ENCODE data around the gene XYLT1. TPM values are rescaled to one million over a fixed set of nuclear protein-coding genes. Genes with fewer than 3 reads are reported as not detected.

Gene XYLT1
- polyA plus RNA-seq, 1 donor from 2014 or later, result 3.3 TPM

GRCh38 chr16:17510567-17510966 lies 39.8 kb upstream of the XYLT1 start:
- TF ChIP-seq POLR2AphosphoS5 (IDR thresholded peaks at IDR 0.05) (no peak), RAD21 (conservative IDR thresholded peaks at IDR 0.05) (no peak), MXI1 (conservative IDR thresholded peaks at IDR 0.05; ENCODE audit: poor library complexity, severe bottlenecking) (no peak), REST (IDR thresholded peaks at IDR 0.05; ENCODE audit: borderline replicate concordance) (no peak), EP300 (conservative IDR thresholded peaks at IDR 0.05; ENCODE audit: poor library complexity, severe bottlenecking) (no peak), SMC3 (conservative IDR thresholded peaks at IDR 0.05; ENCODE audit: poor library complexity) (no peak), TAF1 (IDR thresholded peaks at IDR 0.05; ENCODE audit: low read depth) (no peak), CTCF (IDR thresholded peaks at IDR 0.05; ENCODE audit: poor library complexity, severe bottlenecking) (no peak), EZH2 (IDR thresholded peaks at IDR 0.05; ENCODE audit: borderline replicate concordance, insufficient read depth, low read length, poor library complexity, severe bottlenecking) (no peak)
- H3K27me3 ChIP-seq (ENCODE audit: insufficient read depth, low read depth, low read length), result no peaks in the 10 kb centered on the region
- no peaks in the 10 kb centered on the region for H3K36me3 ChIP-seq (ENCODE audit: insufficient read depth, low read length)
- H2AFZ ChIP-seq (ENCODE audit: low read depth, low read length), result no peak overlapping the region
- no peak overlapping the region for H3K4me3 ChIP-seq (ENCODE audit: low read length)
- no peaks in the 10 kb centered on the region for H4K20me1 ChIP-seq (ENCODE audit: insufficient read depth)
- no peak overlapping the region for H3K9ac ChIP-seq (ENCODE audit: low read length)
- H3K9me2 ChIP-seq (ENCODE audit: insufficient read depth, low read length), result no peaks in the 10 kb centered on the region
- H3K27ac ChIP-seq (ENCODE audit: low read length), result no peak overlapping the region
- no peaks in the 10 kb centered on the region for H3K9me3 ChIP-seq (ENCODE audit: low read length)
- H3F3A ChIP-seq (ENCODE audit: insufficient read depth, low read length, poor library complexity, severe bottlenecking), result no peaks in the 10 kb centered on the region
- H3K4me2 ChIP-seq (ENCODE audit: low read length), result no peak overlapping the region
- no peaks in the 10 kb centered on the region for H3K79me2 ChIP-seq (replicated peaks; ENCODE audit: insufficient read depth, low read length)

GRCh38 chr16:17509194-17509593 lies 38.4 kb upstream of the XYLT1 start:
- H3K9me3 ChIP-seq (ENCODE audit: low read length), result no peaks in the 10 kb centered on the region
- H3K79me2 ChIP-seq (replicated peaks; ENCODE audit: insufficient read depth, low read length), result no peaks in the 10 kb centered on the region

More at GRCh38 chr16:17509194-17509593, 38.4 kb upstream of the XYLT1 start:
- no peak for TF ChIP-seq RAD21 (conservative IDR thresholded peaks at IDR 0.05)
- TF ChIP-seq EZH2 (IDR thresholded peaks at IDR 0.05; ENCODE audit: borderline replicate concordance, insufficient read depth, low read length, poor library complexity, severe bottlenecking), result no peak
- TF ChIP-seq REST (IDR thresholded peaks at IDR 0.05; ENCODE audit: borderline replicate concordance), result no peak
- no peak for TF ChIP-seq TAF1 (IDR thresholded peaks at IDR 0.05; ENCODE audit: low read depth)
- TF ChIP-seq POLR2AphosphoS5 (IDR thresholded peaks at IDR 0.05), result no peak
- TF ChIP-seq SMC3 (conservative IDR thresholded peaks at IDR 0.05; ENCODE audit: poor library complexity), result no peak
- TF ChIP-seq CTCF (IDR thresholded peaks at IDR 0.05; ENCODE audit: poor library complexity, severe bottlenecking), result no peak
- no peaks in the 10 kb centered on the region for H3K36me3 ChIP-seq (ENCODE audit: insufficient read depth, low read length)
- no peak overlapping the region for H3K4me2 ChIP-seq (ENCODE audit: low read length)
- H2AFZ ChIP-seq (ENCODE audit: low read depth, low read length), result no peak overlapping the region
- no peaks in the 10 kb centered on the region for H4K20me1 ChIP-seq (ENCODE audit: insufficient read depth)
- no peaks in the 10 kb centered on the region for H3F3A ChIP-seq (ENCODE audit: insufficient read depth, low read length, poor library complexity, severe bottlenecking)
- no peaks in the 10 kb centered on the region for H3K27me3 ChIP-seq (ENCODE audit: insufficient read depth, low read depth, low read length)
- H3K9me2 ChIP-seq (ENCODE audit: insufficient read depth, low read length), result no peaks in the 10 kb centered on the region
- no peak overlapping the region for H3K4me3 ChIP-seq (ENCODE audit: low read length)
- H3K27ac ChIP-seq (ENCODE audit: low read length), result no peak overlapping the region
- no peak overlapping the region for H3K9ac ChIP-seq (ENCODE audit: low read length)
